CD1c-positive myeloid dendritic cell (primary cell): ENCODE results near the gene NUMA1.
A peak's percentile ranks its signal among the peaks of the same experiment; 100 is the strongest.

ENCODE experiments used
- DNase-seq: peaks from one replicate; pipeline ENCODE4 v3.0.0-alpha.2; 2016; ENCODE audit errors: extremely low spot score

Gene NUMA1

DNA sequence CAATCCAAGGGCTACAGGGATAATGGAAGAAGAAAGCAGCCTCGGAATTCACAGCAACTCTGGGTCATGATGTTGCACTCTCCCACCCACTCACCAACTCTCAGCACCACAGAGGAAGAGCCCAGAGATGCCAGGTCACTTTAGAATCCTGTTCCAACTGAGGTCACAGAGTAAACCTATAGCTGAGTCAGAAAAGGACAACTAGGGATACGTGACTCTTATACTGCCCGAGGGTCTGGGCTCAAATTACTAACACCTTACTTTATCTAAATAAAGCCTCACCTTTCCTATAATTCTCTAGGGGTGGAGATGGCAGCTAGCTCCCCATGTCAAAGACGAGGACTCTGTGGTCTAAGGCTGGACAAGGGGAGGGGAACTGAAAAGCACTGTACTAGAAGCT is 57.0 kb downstream of the NUMA1 start:
- DNase-seq, result no peak

- DNase-seq, result no peak
Observed at GRCh38 chr11:72018171-72018570, 62.2 kb downstream of the NUMA1 start.

DNA sequence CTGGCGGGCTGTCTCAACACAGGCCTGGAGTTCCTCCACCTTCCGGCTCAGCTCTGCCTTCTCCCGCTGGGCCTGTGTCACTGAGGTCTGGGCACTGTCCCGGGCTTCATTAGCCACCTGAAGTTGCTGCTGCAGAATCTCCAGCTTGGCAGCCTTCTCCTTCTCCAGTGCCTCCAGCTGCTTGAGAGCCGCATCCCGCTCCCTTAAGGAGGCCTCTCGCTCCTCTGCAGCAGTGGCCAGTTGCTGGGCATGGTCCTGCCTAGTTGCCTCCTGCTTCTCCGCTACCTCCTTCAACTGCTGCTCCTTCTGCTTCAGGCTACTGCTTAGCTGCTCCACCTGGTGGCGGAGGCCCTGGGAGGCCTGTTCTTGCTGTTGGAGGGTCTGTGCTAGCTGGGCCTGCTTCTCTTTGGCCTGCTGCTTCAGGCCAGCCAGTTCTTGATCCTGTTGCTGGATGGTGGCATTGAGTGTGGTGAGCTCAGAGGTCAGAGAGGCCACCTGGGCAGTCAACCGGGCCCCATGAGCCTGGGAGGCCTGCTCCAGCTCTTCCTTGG is 64.8 kb downstream of the NUMA1 start:
- peak; percentile 36 for DNase-seq

- no peak for DNase-seq
Observed at GRCh38 chr11:72014761-72015320, 65.5 kb downstream of the NUMA1 start.

DNA sequence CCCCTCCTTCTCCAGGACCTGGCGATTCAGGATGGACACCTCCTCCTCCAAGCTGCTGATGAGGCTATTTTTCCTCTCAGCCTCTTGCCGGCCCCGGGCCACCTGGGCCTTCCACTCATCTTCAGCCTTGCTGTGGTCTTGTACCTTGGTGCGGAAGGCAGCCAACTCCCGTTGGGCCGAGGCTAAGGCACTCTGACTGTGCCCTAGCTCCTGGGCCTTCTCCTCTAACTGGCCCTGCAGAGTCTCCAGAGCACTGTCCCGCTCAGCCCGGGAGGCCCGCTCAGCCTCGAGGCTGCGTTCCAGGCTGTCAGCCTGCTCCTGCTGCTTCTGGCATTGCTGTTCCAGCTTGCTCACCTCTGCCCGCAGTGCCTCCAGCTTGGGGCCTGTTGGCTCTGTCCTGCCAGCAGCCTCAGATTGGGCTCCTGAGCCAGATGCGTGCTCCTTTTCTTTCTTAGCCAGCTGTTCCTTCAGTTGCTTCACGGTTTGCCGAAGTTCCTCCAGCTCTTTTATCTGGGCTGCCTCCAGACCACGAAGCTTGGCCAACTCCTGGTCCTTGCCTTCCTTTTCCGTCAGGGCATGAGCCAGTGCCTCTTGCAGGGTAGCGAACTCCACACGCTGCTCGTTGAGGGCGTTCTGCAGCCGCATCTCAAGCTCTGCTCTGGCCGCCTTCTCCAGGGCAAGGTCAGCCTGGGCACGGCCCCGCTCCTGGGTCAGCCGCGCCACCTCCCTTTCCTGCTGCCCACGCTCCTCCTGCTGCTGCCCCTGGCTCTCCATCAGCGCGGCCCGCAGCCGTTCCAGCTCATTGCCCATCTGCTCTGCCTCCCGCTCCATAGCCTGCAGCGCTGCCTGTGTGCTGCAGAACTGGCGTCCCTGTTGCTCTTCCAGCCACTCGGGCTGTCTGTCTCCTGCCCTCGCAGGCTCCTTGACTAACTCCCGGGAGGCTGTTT is 66.3 kb downstream of the NUMA1 start:
- no peak for DNase-seq

DNA sequence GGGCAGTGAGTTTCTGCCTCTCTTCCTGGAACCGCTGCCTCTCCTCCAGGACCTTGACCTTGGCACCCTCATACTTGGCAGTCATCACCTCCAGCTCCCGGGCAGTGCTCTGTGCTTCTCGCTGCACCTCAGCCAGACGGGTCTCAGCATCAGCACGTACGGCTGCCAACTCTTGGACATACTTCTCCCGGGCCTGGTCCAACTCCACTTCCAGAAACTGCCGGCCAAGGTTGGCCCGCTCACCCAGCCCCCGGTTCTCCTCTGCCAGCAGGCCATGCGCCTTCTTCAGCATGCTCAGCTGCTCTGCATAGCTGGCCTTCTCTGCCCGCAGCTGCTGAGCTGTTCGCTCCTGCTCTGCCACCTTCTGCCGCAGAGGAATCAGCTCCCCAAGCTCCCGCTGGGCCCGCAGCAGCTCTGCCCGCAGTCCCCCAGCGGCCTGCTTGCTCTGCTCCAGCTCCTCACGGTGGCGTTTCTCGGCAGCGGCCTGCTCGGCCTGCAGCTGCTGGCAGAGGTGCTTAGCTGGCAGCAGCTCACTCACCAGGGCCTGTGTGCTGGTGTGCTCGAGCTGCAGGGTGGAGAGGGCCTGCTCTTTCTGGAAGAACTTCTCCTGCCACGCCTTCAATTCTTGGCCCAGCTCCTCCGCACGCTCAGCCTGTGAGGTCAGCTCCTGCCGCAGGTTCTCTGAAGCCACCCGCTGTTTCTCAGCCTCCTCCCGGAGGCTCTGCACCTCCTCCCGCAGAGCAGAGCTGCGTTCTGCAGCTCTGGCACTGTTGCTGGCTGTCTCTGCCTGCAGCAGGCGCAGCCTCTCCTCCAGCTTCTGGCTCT is 67.2 kb downstream of the NUMA1 start:
- no peak for DNase-seq

DNA sequence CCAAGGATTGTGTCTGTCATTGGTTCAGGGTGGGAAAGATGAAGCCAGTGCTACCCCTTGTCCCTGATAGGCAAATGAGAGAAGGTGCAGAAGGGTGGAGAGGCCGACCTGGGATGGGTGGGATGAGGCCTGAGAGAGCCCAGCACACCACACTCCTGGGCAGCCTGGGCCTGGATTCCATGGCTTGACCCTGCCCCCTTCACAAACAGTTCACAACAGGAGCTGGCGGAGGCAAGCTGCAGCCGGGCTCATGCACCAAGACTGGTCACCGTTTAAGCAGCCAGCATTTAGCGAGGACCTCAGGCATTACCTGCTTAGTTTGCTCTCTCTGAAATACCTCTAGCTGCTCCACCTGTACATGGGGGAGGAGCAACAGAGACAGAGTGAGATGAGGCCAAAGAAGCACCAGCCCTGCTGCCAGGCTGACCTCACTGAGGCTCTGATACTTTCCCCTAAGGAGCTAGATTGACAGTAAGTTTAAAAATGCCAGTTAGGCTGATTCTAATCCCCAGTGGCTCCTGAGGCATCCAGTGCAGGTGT is 68.2 kb downstream of the NUMA1 start:
- no peak for DNase-seq

DNA sequence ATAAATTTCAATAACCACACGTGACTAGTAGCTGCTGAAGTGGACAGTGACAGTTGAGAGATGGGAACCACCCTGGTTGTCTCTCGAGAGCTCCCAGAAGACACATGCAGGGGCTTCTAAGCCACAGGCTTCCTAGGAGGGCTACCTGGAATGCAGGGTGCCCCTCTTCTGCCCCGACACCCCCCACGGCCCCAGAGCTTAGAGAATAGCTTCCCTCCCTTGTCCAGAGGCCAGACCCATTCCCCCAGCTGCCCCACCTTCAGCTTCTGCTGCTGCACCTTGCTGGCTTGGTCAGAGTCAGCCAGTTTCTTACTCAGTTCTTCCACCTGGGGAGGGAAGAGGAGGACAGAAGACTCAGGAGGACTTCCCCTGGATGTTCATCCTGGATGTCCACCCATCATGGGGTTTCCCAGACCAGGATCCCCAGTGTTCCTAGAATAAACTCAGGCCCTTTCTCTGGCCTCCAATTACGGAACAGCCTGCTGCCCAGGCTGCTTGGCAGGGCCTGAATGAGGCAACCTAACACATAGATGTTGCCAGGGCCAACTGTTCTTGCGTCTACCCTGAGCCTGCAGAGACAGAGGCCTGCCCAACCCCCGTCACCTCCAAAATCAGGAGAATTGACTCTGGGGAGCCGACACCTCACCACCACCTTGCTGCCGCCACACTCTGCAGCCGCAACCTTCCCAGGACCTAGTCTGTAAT is 69.7 kb downstream of the NUMA1 start:
- DNase-seq, result no peak

GRCh38 chr11:72009156-72009555 is 71.2 kb downstream of the NUMA1 start:
- no peak for DNase-seq

GRCh38 chr11:72008728-72009127 is 71.6 kb downstream of the NUMA1 start:
- DNase-seq, result no peak

GRCh38 chr11:72007587-72007986 is 72.8 kb downstream of the NUMA1 start:
- no peak for DNase-seq

DNA sequence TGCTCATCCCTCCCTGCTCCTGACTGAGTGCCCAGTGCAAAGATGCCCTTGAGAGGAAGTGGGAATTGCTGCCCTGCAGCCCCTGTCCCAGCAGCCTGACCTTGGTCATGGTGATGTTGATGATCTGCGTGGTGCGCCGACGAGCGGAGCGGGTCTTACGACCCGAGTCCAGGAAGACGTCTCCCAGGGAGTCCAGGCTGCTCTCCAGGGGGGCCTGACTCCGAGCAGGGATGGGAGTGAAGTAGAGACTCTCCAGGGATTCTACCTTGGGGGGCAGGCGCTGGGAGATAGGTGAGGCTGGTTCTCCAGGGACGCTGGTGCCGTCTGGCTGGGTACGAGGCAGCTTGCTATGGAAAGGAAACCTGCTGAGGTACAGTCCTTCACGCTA is 73.3 kb downstream of the NUMA1 start:
- no peak for DNase-seq

- no peak for DNase-seq
Observed at GRCh38 chr11:72006309-72007088, 73.8 kb downstream of the NUMA1 start.

GRCh38 chr11:72005347-72006260 is 74.7 kb downstream of the NUMA1 start:
- DNase-seq, result no peak

DNA sequence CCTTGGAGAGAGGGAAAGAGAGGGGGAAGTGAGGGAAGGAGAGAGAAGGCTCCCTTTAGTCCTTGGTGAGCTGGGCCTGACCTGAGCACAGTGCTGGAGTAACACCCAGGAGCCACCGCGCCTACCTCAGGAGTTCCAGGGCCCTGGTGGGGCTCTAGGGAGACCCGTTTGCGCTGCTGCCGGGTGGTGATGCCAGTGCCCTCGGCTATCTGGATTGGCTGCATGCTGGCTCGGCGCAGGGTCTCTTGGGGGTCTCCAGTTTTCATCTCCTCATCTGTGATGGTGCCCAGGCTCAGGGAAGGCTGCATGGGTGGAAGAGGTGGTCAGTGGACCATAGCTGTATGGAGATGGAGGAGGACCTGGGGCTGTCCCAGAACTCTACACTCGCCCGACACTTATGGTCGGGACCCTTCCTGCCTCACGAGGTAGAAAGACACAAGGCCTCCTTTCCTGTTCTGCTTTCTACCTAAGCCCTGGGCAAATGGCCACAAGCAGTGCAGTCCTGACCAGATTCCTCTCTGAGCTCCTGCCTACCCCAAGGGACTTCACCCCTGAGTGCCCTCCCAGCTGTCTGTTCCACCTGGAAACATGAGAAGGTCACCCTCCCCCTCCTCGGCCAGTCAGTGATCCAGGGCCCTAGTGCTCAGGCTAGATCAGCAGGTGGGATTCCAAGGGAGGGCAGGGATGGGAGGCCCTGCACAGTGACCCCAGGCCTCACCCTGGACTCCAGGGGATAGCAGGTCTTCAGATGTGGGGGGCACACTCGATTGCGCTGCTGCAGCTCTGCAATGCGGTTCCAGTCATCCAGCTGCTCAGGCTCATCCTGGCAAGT is 75.6 kb downstream of the NUMA1 start:
- DNase-seq, result no peak

- DNase-seq, result no peak
Observed at GRCh38 chr11:72003776-72004171, 76.6 kb downstream of the NUMA1 start.

DNA sequence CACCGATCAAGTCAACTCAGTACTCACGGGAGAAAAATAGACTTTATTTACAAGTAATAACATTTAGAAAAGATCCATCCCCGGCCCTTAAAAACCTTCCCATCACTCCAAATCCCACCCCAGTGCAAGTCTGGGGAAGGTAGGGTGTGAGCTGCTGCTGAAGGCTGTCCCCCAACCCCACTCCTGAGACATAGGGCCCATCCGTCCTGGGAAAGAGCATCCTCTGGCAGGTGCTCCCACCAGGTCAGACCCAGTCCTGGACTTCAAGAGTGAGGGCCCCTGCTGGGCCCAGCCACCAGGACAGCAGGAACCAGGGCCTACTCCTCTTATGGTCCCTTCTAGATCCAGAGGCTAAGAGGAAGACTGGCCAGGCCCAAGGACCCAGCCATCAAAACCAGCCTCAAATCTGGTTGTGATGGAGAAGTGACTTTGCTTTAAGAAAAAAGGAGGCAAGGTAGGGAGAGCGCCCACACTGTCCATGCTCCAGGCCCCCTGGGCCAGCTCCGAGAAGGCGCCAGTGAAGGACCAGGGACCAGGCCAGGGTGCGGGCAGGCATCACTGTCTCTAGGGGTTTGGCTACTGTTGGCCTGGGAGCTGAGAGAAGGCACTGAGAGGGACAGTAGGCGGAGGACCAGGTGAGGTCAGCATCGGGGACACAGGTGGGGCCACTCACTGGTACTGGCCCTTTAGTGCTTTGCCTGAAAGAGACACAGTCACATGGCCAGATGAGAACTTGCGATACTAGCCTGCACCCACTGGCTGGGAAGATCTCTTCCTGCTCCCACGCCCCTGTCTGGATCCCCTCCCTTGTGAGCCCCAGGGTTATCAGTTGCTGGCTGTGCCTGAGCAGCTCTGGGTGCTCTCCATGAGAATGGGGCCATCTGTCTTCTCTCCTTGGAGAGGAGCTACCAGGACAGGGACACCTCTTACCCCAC is 77.2 kb downstream of the NUMA1 start:
- no peak for DNase-seq
